Measurements from ENCODE around the gene ZNF324. TPM values are rescaled to one million over a fixed set of nuclear protein-coding genes. Genes with fewer than 3 reads are reported as not detected.

ZNF324 gene
- total RNA-seq (1 to 10 TPM; 8.4 TPM), polyA plus RNA-seq (1 to 10 TPM; 2.3 to 2.6 TPM)

- Histone ChIP-seq H3K36me3 (ENCODE audit: control insufficient read depth in 4 of 4, insufficient read depth in 3 of 4, low read depth in 1 of 4, low read length in 3 of 4) (peaks cover 0 to 4% (median 1%) of the 10 kb centered on the region in 4 donors), H3K9ac (ENCODE audit: low read depth in 1 of 2, low read length in 2 of 2) (peak within 1 kb of the TSS; percentile 42 to 97), H3K4me3 (ENCODE audit: low read depth in 1 of 3, low read length in 3 of 3) (peak within 1 kb of the TSS; percentile 83 to 94 (median 88)), H3K9me3 (ENCODE audit: control insufficient read depth in 4 of 4, low read length in 3 of 4) (no peaks in the 10 kb centered on the region), H3K4me1 (ENCODE audit: control insufficient read depth in 4 of 4, insufficient read depth in 4 of 4, low read length in 3 of 4) (peaks cover 7 to 23% (median 16%) of the 10 kb centered on the region in 4 donors), H3K27me3 (ENCODE audit: control insufficient read depth in 4 of 4, insufficient read depth in 4 of 4, low read length in 3 of 4) (no peaks in the 10 kb centered on the region), H3K27ac (ENCODE audit: low read depth in 1 of 2, low read length in 2 of 2) (peak within 1 kb of the TSS; percentile 52 to 69)
- TF ChIP-seq NR2F2 (IDR thresholded peaks at IDR 0.05): no peak
- no peak for TF ChIP-seq HNF4G (IDR thresholded peaks at IDR 0.05)
- TF ChIP-seq JUND (IDR thresholded peaks at IDR 0.05): no peak
- peak in 1 of 2 donors; percentile 3 for TF ChIP-seq HNF4A (conservative IDR thresholded peaks at IDR 0.05)
- TF ChIP-seq REST (IDR thresholded peaks at IDR 0.05): peak; percentile 30
- TF ChIP-seq TAF1 (conservative IDR thresholded peaks at IDR 0.05): no peak
- no peak for TF ChIP-seq MAX (IDR thresholded peaks at IDR 0.05)
- no peak for TF ChIP-seq FOXA2 (IDR thresholded peaks at IDR 0.05)
- TF ChIP-seq, protein P1, sequence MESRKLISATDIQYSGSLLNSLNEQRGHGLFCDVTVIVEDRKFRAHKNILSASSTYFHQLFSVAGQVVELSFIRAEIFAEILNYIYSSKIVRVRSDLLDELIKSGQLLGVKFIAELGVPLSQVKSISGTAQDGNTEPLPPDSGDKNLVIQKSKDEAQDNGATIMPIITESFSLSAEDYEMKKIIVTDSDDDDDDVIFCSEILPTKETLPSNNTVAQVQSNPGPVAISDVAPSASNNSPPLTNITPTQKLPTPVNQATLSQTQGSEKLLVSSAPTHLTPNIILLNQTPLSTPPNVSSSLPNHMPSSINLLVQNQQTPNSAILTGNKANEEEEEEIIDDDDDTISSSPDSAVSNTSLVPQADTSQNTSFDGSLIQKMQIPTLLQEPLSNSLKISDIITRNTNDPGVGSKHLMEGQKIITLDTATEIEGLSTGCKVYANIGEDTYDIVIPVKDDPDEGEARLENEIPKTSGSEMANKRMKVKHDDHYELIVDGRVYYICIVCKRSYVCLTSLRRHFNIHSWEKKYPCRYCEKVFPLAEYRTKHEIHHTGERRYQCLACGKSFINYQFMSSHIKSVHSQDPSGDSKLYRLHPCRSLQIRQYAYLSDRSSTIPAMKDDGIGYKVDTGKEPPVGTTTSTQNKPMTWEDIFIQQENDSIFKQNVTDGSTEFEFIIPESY (IDR thresholded peaks at IDR 0.05): no peak
- no peak for TF ChIP-seq ATF3 (IDR thresholded peaks at IDR 0.05)
- peak; percentile 66 to 92 for TF ChIP-seq GABPA (IDR thresholded peaks at IDR 0.05 in 1 of 2, conservative IDR thresholded peaks at IDR 0.05 in 1 of 2)
- no peak for TF ChIP-seq CTCF (IDR thresholded peaks at IDR 0.05; ENCODE audit: low read depth, low read length, missing input control)
- peak; percentile 92 for TF ChIP-seq YY1 (IDR thresholded peaks at IDR 0.05)
- no peak for TF ChIP-seq RXRA (IDR thresholded peaks at IDR 0.05)
- TF ChIP-seq RAD21 (IDR thresholded peaks at IDR 0.05): peak; percentile 53 to 65
- TF ChIP-seq EGR1 (IDR thresholded peaks at IDR 0.05; ENCODE audit: low read depth in 2 of 2): no peak
- TF ChIP-seq FOXA1 (IDR thresholded peaks at IDR 0.05): no peak
- peak; percentile 35 for TF ChIP-seq SP1 (IDR thresholded peaks at IDR 0.05)
- WGBS: under 1% methylated on average over 92 of the region's 92 CpGs
- DNase-seq (ENCODE audit: low spot score): peak; percentile 98
These were observed at the start of gene ZNF324 for GRCh38 chr19:58466760-58467589. TSS of gene ZNF324 (plus strand) at chr19:58467080. CDS start at chr19:58469186, 2,106 bp downstream.

All from liver (tissue), 9 donors.